KOPT-K1 (cell line): ENCODE data around the gene KLK15.

Experiments used
- H3K27ac ChIP-seq: fragments of 200-600 bp; sonication (generic); 2 replicates; pipeline ENCODE4 v1.5.1; 2016; ENCODE audit warnings: antibody characterized with exemption, mild to moderate bottlenecking, low read depth, low read length; ENCODE audit not compliant: poor library complexity, severe bottlenecking
- H3K36me3 ChIP-seq: fragments of 200-600 bp; sonication (generic); 2 replicates; pipeline ENCODE4 v1.5.1; 2017; ENCODE audit warnings: antibody characterized with exemption, mild to moderate bottlenecking, low read length, moderate library complexity; ENCODE audit not compliant: insufficient read depth
- H3K9me3 ChIP-seq: fragments of 200-600 bp; sonication (generic); 2 replicates; pipeline ENCODE4 v1.5.1; 2017; ENCODE audit warnings: antibody characterized with exemption, low read length, mild to moderate bottlenecking; ENCODE audit not compliant: insufficient read depth, poor library complexity, severe bottlenecking

The KLK15 gene

GRCh38 chr19:50833117-50833801 is at the start of gene KLK15:
KLK15 (minus strand) TSS chr19:50833574; CDS start chr19:50831492, 2,082 bp downstream.
- H3K36me3 ChIP-seq = no peaks in the 10 kb centered on the region

GRCh38 chr19:50882188-50882587 is 48.8 kb upstream of the KLK15 start:
- Histone ChIP-seq H3K9me3 (no peaks in the 10 kb centered on the region), H3K27ac (no peak overlapping the region), H3K36me3 (no peaks in the 10 kb centered on the region)

More at GRCh38 chr19:50833117-50833801, at the start of gene KLK15:
- H3K9me3 ChIP-seq = no peaks in the 10 kb centered on the region
- no peak within 1 kb of the TSS for H3K27ac ChIP-seq

- H3K27ac ChIP-seq = no peak overlapping the region
- H3K9me3 ChIP-seq = no peaks in the 10 kb centered on the region
- no peaks in the 10 kb centered on the region for H3K36me3 ChIP-seq
These were observed 46.9 kb upstream of the KLK15 start for GRCh38 chr19:50880241-50880640.

- no peaks in the 10 kb centered on the region for H3K36me3 ChIP-seq
- no peak overlapping the region for H3K27ac ChIP-seq
These were observed 45.5 kb upstream of the KLK15 start for GRCh38 chr19:50878851-50879250.

GRCh38 chr19:50877338-50877737 is 44.0 kb upstream of the KLK15 start:
- Histone ChIP-seq H3K36me3 (no peaks in the 10 kb centered on the region), H3K27ac (no peak overlapping the region), H3K9me3 (no peaks in the 10 kb centered on the region)

More at GRCh38 chr19:50878851-50879250, 45.5 kb upstream of the KLK15 start:
- no peaks in the 10 kb centered on the region for H3K9me3 ChIP-seq

- no peak overlapping the region for H3K27ac ChIP-seq
- H3K36me3 ChIP-seq = no peaks in the 10 kb centered on the region
- no peaks in the 10 kb centered on the region for H3K9me3 ChIP-seq
These were observed 43.1 kb upstream of the KLK15 start for GRCh38 chr19:50876456-50876855.

- Histone ChIP-seq H3K27ac (no peak overlapping the region), H3K9me3 (no peaks in the 10 kb centered on the region), H3K36me3 (no peaks in the 10 kb centered on the region)
These were observed 42.5 kb upstream of the KLK15 start for GRCh38 chr19:50875795-50876422.

GRCh38 chr19:50874211-50874610 is 40.8 kb upstream of the KLK15 start:
- no peaks in the 10 kb centered on the region for H3K9me3 ChIP-seq
- H3K27ac ChIP-seq = no peak overlapping the region
- H3K36me3 ChIP-seq = no peaks in the 10 kb centered on the region

GRCh38 chr19:50873056-50873455 is 39.7 kb upstream of the KLK15 start, which contains the start of gene KLK2:
KLK2 (plus strand) TSS chr19:50873439; CDS start chr19:50873474, 35 bp downstream.
- Histone ChIP-seq H3K36me3 (no peaks in the 10 kb centered on the region), H3K27ac (no peak within 1 kb of the TSS)

GRCh38 chr19:50870417-50871089 is 37.2 kb upstream of the KLK15 start:
- Histone ChIP-seq H3K27ac (no peak overlapping the region), H3K9me3 (no peaks in the 10 kb centered on the region), H3K36me3 (no peaks in the 10 kb centered on the region)

More at GRCh38 chr19:50873056-50873455, 39.7 kb upstream of the KLK15 start, which contains the start of gene KLK2:
- no peaks in the 10 kb centered on the region for H3K9me3 ChIP-seq

GRCh38 chr19:50869479-50869878 is 36.1 kb upstream of the KLK15 start:
- no peak overlapping the region for H3K27ac ChIP-seq
- no peaks in the 10 kb centered on the region for H3K36me3 ChIP-seq
- no peaks in the 10 kb centered on the region for H3K9me3 ChIP-seq

- Histone ChIP-seq H3K27ac (no peak overlapping the region), H3K9me3 (no peaks in the 10 kb centered on the region), H3K36me3 (no peaks in the 10 kb centered on the region)
These were observed 28.3 kb upstream of the KLK15 start for GRCh38 chr19:50861496-50862286.

GRCh38 chr19:50861010-50861409 is 27.6 kb upstream of the KLK15 start:
- no peaks in the 10 kb centered on the region for H3K9me3 ChIP-seq

GRCh38 chr19:50859849-50860248 is 26.5 kb upstream of the KLK15 start:
- Histone ChIP-seq H3K36me3 (no peaks in the 10 kb centered on the region), H3K9me3 (no peaks in the 10 kb centered on the region), H3K27ac (no peak overlapping the region)

More at GRCh38 chr19:50861010-50861409, 27.6 kb upstream of the KLK15 start:
- no peaks in the 10 kb centered on the region for H3K36me3 ChIP-seq
- no peak overlapping the region for H3K27ac ChIP-seq

GRCh38 chr19:50858886-50859285 is 25.5 kb upstream of the KLK15 start:
- no peaks in the 10 kb centered on the region for H3K9me3 ChIP-seq
- no peak overlapping the region for H3K27ac ChIP-seq
- H3K36me3 ChIP-seq = no peaks in the 10 kb centered on the region
